ENCODE results near the gene TMEM115.
"Not testable (repeated sequence)": the region's sequence is repeated elsewhere in the genome, so short reads cannot be mapped to it uniquely, and the experiment has no call there.

The TMEM115 gene

GRCh38 chr3:50314342-50314741, 45.0 kb downstream of the TMEM115 start:
- no peak for DNase-seq

GRCh38 chr3:50312041-50312440, 47.3 kb downstream of the TMEM115 start:
- not testable (repeated sequence) for DNase-seq
